ENCODE measurements around the gene LHB.
A peak's percentile ranks its signal among the peaks of the same experiment; 100 is the strongest.
"Not testable (repeated sequence)": the region's sequence is repeated elsewhere in the genome, so short reads cannot be mapped to it uniquely, and the experiment has no call there.

The LHB gene

DNA sequence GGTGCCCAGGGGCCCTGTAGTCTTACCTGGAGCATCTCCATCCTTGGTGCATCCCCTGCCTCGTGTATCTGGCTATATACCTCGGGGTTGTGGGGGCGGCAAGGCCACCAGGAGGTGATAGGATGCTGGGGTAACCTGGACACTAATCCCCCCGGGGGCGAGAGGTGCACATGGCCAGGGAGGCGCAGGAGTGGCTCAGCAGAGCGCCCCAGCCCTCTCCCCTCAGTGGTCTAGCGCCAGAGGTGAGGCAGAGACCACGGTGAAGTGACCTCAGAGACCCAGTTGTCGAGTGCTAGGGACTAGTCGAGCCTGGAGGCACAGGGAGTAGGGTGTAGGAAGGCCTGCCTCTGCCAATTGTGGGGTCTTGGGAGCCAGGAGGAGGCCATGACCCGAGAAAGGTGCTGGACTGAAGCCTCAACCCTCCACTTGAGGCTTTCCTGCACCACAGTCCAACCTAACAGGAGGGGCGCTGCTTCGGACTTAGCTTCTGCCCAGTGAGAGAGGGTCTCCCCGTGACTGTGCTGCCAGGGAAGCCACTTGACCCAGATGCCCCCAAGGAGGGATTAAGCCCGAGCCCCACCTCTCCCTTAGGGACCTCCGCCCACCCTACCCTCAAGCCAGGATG lies at the start of gene LHB:
Gene LHB (minus strand): TSS at position 51 of the 625 bp plus-strand sequence. CDS start 10 bp downstream, at position 41.
- DNase-seq: no peak

DNA sequence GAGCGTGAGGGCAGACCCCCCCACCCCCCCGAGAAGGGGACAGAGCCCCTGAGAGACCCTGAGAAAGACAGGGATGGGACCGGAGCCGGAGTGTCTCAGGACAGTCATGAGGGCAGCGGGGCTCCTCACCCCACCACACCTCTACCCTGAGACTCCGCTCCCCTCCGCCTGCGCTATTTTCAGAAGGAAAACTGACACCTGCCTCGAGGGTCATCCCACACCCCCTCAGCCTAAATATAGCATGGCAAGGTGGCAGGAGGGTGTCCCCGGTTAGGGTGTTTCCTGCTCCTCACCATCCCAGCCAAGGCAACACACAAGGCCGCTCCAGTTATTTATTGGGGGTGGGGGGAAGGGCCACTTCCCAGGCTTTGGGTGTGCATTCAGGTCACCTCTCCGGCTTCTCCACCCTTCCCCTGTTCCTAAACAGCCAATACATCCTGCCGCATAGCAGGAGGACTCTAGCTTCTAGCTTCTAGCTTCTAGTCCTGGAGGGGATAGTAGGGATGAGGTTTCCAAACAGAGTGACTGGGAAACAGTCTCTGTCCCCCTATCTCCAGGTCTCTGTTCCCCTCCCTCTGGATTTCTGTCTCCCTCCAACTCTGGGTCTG lies 49.1 kb upstream of the LHB start:
- no peak for DNase-seq

- DNase-seq: peak; percentile 22
Observed at GRCh38 chr19:49064768-49065611, 48.1 kb upstream of the LHB start, which contains the start of gene NTF4. Gene NTF4 (minus strand): TSS chr19:49064818. CDS start chr19:49061997, 2,821 bp downstream.

DNA sequence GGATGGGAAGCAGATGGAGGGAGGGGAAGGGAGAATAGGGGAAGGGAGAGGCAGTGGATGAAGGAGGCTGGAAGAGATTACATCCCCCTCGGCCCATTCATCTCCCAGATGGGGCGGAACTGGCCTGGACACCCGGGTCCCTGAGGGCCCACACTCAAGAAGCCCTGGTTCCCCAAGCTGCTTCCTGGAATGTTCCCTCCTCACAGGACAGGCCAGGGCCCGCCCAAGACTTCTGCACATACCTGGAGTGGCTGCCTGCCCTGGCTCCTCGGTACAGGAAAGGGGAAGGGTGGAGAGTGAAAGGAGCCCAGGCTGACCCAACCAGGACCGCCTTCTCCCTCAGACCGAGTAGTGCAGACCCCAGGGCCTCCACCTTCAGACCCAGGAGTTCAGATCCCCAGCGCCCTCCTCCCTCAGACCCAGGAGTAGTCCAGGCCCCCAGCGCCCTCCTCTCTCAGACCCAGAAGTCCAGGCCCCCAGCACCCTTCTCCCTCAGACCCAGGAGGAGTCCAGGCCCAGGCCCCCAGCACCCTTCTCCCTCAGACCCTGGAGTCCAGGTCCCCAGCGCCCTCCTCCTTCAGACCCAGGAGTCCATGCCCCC lies 47.2 kb upstream of the LHB start:
- no peak for DNase-seq

- DNase-seq: no peak
Observed at GRCh38 chr19:49061445-49061844, 44.6 kb upstream of the LHB start.

- no peak for DNase-seq
Observed at GRCh38 chr19:49061000-49061399, 44.1 kb upstream of the LHB start.

DNA sequence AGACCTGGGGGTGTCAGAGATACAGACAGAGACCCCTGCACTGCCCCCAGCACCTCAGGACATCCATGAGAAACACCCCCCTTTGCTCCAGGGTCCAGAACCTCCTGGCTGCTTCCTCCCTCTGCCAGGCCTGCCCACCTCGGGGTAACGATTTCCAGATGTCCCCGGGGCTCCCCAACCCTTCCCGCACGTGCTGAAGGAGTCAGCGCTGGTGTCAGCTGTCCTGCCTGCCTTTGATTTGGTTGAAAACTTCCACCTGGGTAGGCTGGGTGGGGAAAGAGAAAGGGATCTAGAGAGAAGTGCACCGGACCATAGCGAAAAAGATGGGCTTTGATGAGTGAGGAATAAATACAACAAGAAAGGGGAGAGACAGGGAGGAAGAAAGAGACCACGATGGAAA lies 42.2 kb upstream of the LHB start:
- no peak for DNase-seq

GRCh38 chr19:49058562-49058961 lies 41.7 kb upstream of the LHB start:
- DNase-seq: peak; percentile 50

DNA sequence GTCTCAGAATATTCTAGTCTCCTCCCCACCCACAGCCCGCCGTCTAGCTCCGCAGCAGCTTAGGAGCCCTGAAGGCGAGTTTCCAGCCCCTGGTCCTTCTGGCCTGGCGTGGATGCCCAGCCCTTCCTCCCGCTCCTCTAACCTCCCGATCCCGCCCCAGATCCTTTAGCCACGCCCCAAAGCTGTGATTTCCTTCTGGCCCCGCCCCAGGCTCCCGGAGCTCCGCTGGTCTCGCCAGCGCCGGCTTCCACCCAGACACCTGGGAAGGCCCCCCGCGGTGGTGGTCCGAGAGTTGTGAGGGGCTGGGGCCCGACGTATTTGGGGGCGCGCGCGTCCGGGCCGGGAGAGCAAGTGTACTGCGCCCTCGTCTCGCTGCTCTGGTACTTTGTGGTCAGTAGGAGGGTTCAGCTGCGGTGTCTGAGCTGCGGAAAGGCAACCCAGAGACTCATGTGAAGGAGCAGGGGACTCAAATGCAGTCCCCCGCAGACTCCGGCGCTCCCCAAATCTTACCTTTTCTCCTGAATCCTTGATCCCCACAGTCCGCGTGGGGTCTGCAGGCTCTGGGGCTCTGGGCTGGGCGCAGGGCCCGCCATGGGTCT lies 40.8 kb upstream of the LHB start, which contains the start of gene CGB7:
Gene CGB7 (minus strand): TSS at position 114 of the 599 bp plus-strand sequence. CDS start 2,374 bp downstream, outside the sequence.
- DNase-seq: peak; percentile 69

GRCh38 chr19:49056902-49057596 lies 40.2 kb upstream of the LHB start:
- DNase-seq: not testable (repeated sequence)

- DNase-seq: peak; percentile 66
Observed at GRCh38 chr19:49056101-49056901, 39.4 kb upstream of the LHB start.

DNA sequence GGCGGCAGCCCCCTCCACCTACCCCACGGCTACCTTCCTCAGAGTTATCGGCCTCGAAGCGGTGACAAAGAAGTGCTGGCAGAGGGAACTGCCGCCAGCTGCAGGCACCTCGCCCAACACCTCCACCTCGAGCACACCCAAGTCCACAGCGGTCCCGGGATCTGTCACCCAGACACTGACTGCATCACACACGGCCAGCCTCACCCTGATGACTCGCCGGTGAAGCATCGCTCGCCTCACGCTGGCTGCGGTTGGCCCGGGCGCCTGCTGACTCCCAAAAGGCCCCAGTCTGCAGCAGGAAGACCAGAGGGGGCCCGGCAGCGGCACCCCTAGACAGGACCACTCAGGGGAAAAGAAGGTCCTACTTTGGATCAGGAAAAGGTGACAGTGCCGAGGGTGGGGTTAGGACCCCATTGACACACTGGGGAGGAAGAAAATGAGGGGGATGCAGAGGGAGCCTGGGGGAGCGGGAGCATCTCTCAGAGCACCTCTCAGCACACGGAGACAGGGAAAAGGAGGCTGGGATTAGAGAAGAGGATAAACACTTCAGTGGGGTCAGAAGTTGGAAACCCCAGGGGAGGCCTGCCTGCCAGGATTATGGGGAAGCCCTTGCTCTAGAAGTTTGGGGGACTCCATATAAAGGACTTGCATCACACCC lies 33.6 kb upstream of the LHB start:
- not testable (repeated sequence) for DNase-seq

DNA sequence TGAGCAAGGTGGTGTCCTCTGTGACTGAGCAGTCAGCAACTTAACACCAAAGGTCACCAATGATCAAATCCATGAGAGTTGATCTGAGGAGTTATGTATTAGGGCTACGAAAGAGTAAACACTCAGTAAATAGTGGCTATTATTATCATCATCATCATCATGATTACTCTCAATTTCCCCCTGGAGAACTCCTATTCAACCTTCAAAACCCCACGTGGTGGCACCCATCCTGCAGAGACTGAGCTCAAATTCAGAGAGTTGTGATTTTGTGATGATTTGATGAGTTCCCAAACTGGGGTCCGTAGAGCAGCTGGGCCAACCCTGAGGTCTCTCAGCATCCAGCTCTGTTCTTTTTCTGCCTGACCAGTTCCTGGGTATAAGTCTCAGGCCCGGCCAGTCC lies 32.9 kb upstream of the LHB start:
- DNase-seq: not testable (repeated sequence)

DNA sequence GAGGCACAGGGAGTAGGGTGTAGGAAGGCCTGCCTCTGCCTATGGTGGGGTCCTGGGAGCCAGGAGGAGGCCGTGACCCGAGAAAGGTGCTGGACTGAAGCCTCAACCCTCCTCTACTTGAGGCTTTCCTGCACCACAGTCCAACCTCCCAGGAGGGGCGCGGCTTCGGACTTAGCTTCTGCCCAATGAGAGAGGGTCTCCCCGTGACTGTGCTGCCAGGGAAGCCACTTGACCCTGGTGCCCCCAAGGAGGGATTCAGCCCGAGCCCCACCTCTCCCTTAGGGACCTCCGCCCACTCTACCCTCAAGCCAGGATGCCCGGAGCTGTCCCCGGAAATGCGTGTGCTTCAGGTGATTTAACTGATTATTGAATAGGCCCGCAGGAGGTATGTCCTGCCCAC lies 32.1 kb upstream of the LHB start, which contains the start of gene CGB8:
Gene CGB8 (minus strand): TSS at position 101 of the 400 bp plus-strand sequence. CDS start 372 bp downstream, outside the sequence.
- not testable (repeated sequence) for DNase-seq

DNA sequence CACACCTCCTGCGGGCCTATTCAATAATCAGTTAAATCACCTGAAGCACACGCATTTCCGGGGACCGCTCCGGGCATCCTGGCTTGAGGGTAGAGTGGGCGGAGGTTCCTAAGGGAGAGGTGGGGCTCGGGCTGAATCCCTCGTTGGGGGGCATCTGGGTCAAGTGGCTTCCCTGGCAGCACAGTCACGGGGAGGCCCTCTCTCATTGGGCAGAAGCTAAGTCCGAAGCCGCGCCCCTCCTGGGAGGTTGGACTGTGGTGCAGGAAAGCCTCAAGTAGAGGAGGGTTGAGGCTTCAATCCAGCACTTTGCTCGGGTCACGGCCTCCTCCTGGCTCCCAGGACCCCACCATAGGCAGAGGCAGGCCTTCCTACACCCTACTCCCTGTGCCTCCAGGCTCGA lies 26.7 kb upstream of the LHB start, which contains the start of gene CGB5:
Gene CGB5 (plus strand): TSS at position 301 of the 400 bp plus-strand sequence. CDS start 362 bp downstream, outside the sequence.
- DNase-seq: not testable (repeated sequence)

- not testable (repeated sequence) for DNase-seq
Observed at GRCh38 chr19:49042666-49043065, 25.8 kb upstream of the LHB start.

DNA sequence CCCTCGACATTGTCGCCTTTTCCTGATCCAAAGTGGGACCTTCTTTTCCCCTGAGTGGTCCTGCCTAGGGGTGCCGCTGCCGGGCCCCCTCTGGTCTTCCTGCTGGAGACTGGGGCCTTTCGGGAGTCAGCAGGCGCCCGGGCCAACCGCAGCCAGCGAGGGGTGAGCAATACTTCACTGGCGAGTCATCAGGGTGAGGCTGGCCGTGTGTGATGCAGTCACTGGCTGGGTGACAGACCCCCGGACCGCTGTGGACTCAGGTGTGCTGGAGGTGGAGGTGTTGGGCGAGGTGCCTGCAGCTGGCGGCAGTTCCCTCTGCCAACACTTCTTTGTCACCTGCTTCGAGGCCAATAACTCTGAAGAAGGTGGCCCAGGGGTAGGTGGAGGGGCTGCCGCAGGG lies 25.3 kb upstream of the LHB start:
- no peak for DNase-seq

DNA sequence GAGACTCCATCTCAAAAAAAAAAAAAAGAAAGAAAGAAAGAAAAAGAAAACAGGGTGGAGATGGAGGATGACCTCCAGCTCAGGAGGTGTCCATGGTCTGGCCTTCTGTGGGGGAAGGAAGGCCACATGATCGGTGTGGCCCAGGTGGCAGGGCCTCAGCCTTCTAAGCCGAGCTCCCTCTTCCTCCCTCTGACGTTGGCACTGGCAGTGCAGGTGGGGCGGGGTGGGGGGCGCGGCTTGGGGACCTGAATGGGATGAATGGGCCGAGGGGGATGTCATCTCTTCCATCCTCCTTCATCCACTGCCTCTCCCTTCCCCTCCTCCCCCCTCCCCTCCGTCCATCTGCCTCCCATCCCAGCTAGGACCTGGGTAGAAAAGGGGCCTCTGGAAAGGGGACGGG lies 22.8 kb upstream of the LHB start:
- not testable (repeated sequence) for DNase-seq

DNA sequence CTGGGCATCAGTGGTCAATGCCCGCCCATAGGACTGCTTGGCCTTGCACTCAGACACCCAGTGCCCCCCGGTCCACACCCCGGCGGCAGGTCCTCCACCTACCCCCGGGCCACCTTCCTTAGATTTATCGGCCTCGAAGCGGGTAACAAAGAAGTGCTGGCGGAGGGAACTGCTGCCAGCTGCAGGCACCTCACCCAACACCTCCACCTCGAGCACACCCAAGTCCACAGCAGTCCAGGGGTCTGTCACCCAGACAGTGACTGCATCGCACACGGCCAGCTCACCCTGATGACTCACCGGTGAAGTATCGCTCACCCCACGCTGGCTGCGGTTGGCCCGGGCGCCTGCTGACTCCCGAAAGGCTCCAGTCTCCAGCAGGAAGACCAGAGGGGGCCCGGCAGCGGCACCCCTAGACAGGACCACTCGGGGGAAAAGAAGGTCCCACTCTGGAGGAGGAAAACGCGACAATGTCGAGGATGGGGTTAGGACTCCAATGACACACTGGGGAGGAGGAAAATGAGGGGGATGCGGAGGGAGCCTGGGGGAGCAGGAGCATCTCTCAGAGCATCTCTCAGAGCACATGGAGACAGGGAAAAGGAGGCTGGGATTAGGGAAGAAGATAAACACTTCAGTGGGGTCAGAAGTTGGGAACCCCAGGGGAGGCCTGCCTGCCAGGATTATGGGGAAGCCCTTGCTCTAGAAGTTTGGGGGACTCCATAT lies 21.8 kb upstream of the LHB start:
- not testable (repeated sequence) for DNase-seq

GRCh38 chr19:49038111-49038510 lies 21.2 kb upstream of the LHB start:
- not testable (repeated sequence) for DNase-seq

Measured in stimulated activated CD4-positive, alpha-beta T cell treated with anti-CD3 and anti-CD28 coated beads, Interleukin-15, amount 100 ng/mL, for 24 hours (primary cell).